ENCODE results near the gene DMRTC2. TPM values are rescaled to one million over a fixed set of nuclear protein-coding genes. Genes with fewer than 3 reads are reported as not detected.

Gene DMRTC2
- total and polyA plus RNA-seq, 9 of the 15 experiments (the other 6 are each of a cell fraction or from before 2014, with no cell fraction given) = 0.03 TPM; not detected in 8

GRCh38 chr19:41847351-41848105 is 2.7 kb downstream of the DMRTC2 start (continued):
- TF ChIP-seq PCBP2 (IDR thresholded peaks at IDR 0.05; ENCODE audit: low read depth, low read length, poor library complexity, severe bottlenecking) (no peak), THRAP3 (IDR thresholded peaks at IDR 0.05; ENCODE audit: borderline replicate concordance) (no peak), ZNF282 (CRISPR knock-in tag; IDR thresholded peaks at IDR 0.05) (no peak)

GRCh38 chr19:41848666-41849065 is 3.8 kb downstream of the DMRTC2 start:
- H3K9ac ChIP-seq (ENCODE audit: insufficient read depth in 1 of 2, low read depth in 2 of 2, low read length in 2 of 2) = no peak overlapping the region
- no peak overlapping the region for H3K4me3 ChIP-seq
- H3K4me1 ChIP-seq (replicated peaks in 1 of 2; ENCODE audit: control insufficient read depth in 2 of 2, insufficient read depth in 2 of 2, low read length in 2 of 2) = peaks cover 4 to 21% of the 10 kb centered on the region in 2 experiments; a peak in 4 of 5 replicates
- FAIRE-seq (no peak), ATAC-seq (no peak), DNase-seq (ENCODE audit: extremely low read depth in 1 of 4, low spot score in 3 of 4) (peak in 1 of 4 experiments; percentile 3)
- intact Hi-C loops (cut with micrococcal nuclease) (no loop called here), in situ Hi-C loops (cut with MboI) (no loop called here)
- 19% methylated on average over 6 of the region's 6 CpGs for WGBS (ENCODE audit: insufficient coverage, low coverage, missing lambda C conversion rate)
- H3K9me1 ChIP-seq (ENCODE audit: control insufficient read depth, insufficient read depth, low read length) = no peaks in the 10 kb centered on the region
- BruUV-seq (replicated peaks) = no TSS peak
- peaks cover 9 to 19% of the 10 kb centered on the region in 2 experiments; a peak in 4 of 5 replicates for H3K27me3 ChIP-seq (ENCODE audit: control insufficient read depth in 2 of 2, insufficient read depth in 2 of 2, low read length in 2 of 2)
- no peaks in the 10 kb centered on the region for H3K79me2 ChIP-seq (ENCODE audit: control insufficient read depth, insufficient read depth, low read length)
- H3K36me3 ChIP-seq (ENCODE audit: control insufficient read depth, insufficient read depth, low read length) = no peaks in the 10 kb centered on the region
- no peak overlapping the region for H3K4me2 ChIP-seq (ENCODE audit: insufficient read depth, low read length)
- H2AFZ ChIP-seq (ENCODE audit: low read depth, low read length) = no peak overlapping the region
- H3K27ac ChIP-seq (ENCODE audit: extremely low read depth, low read depth, low read length) = no peak overlapping the region
- H3K9me3 ChIP-seq (replicated peaks; ENCODE audit: control insufficient read depth, insufficient read depth, low read depth, low read length) = peaks cover 2% of the 10 kb centered on the region; the same call in 1 of the 2 replicates
- POLR2A ChIA-PET = no interaction called here
- CTCF ChIA-PET (ENCODE audit: low intra/inter-chr PET ratio) = no interaction called here
- H4K20me1 ChIP-seq (replicated peaks; ENCODE audit: control insufficient read depth, insufficient read depth, low read length) = no peaks in the 10 kb centered on the region
- TF ChIP-seq CXXC5 (CRISPR knock-in tag; IDR thresholded peaks at IDR 0.05) (no peak), SMARCE1 (IDR thresholded peaks at IDR 0.05) (no peak), ZNF592 (IDR thresholded peaks at IDR 0.05) (no peak), PHTF2 (CRISPR knock-in tag; IDR thresholded peaks at IDR 0.05) (no peak), POLR3G (IDR thresholded peaks at IDR 0.05; ENCODE audit: extremely low read depth, insufficient read length, insufficient replicate concordance) (no peak), ZNF639 (CRISPR knock-in tag; conservative IDR thresholded peaks at IDR 0.05 in 1 of 2, IDR thresholded peaks at IDR 0.05 in 1 of 2) (no peak), ZNF239 (CRISPR knock-in tag; IDR thresholded peaks at IDR 0.05) (no peak), SREBF2 (CRISPR knock-in tag; IDR thresholded peaks at IDR 0.05) (no peak), MCM5 (IDR thresholded peaks at IDR 0.05; ENCODE audit: low read depth) (no peak)
